Measurements from ENCODE around the gene GLT6D1.

Gene GLT6D1

DNA sequence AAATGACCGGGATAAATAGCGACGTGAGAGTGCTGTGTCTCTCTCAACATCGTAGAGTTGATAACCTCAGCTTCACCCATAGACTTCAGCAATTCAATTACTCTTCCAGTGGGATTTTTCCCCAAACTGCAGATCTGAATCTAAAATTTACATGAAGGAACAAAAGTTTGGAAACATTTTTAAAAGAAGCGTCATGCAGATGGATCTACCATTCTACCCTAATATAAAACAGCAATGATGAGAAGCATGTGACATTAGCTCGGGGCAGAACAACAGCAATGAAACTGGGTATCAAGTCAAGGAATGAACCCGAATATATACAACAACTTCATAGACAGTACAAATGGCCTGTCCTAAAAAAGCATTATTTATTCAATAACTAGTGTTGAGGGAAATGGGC is 18.8 kb downstream of the GLT6D1 start:
- no peak for DNase-seq

DNA sequence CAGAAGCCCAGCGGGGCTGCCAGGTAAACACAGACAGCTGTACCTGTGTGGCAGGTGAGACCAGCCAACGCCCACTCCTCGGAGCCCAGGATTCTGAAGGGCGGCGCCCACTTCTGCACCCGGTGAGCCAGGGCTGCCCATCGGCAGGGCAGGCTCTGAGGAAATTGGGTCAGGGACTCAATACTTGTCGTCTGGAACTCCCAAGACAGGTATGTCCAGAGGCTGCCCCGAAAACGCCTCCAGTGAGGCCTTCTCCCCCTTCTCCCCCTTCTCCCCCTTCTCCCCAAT is 19.8 kb downstream of the GLT6D1 start:
- DNase-seq, result no peak

DNA sequence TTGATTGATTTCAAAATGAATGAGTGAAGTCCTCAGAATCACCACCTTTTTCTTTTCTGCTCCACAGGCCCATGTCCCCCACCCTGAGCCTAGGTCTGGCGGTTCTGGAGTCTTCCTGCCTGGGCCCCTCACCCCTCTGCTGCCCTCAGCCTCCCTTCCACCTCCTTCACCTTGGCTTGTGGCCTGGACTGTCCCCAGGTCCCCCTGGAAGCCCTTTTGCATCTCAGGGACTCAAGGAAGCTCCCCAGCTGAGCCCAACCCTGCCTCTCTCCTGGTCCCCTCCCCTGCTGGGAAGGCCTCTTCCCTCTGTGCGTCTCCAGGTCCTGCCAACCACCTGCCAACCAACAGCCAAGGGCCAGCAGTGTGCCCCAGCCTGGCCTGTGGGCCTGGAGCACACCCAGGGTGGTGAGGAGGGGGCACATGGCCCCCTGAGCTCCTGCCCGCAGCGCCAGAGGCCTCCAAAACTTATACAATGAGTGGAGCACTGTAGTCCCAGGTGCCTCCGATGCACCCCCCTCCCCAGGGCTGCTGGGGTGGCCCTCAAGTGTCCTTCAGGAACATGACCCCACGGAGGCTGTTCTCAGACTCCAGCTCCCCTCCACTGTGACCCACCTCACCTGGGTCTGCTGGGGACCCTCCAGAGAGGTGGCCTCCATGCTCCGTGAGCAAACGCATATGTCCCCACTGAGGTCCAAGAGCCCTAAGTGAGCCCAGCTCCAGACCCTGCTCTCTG is 20.3 kb downstream of the GLT6D1 start:
- DNase-seq, result no peak

DNA sequence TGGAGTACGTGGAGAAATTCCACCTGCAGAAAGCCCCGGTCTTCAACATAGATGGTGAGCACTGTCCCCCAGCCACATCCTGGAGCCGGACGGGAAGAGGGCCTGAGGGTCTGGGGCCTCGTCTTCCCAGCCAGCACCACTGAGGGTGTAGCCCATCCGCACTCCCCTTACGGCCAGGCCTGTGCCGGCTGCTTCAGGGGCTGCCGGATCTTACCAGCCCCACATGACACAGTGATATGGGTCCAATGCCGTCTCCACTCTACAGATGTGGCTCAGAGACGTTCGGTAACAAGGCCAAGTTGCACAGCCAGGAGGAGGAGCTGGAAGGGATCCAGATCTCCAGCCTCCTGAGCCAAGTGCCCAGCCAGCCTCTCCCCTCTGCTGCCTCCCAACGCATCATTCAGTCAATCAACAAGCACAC is 21.3 kb downstream of the GLT6D1 start:
- no peak for DNase-seq

DNA sequence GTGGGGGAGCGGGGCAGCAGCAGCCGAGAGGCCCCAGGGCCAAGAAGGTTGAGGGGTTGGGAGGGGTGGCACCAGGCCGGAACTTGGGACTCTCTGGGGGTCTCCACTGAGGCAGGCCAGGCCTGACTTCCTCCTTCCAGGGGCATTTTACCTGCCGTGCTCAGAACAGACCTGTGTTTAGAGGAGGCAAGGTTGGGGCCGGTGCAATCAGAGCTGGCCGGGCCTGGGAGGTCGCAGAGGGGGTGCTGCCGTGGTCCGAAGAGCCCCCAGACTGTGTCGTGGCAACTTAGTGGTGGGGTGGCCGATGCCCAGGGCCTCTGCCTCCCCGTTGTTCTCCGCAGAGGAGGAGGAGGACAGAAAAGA is 21.8 kb downstream of the GLT6D1 start:
- no peak for DNase-seq

DNA sequence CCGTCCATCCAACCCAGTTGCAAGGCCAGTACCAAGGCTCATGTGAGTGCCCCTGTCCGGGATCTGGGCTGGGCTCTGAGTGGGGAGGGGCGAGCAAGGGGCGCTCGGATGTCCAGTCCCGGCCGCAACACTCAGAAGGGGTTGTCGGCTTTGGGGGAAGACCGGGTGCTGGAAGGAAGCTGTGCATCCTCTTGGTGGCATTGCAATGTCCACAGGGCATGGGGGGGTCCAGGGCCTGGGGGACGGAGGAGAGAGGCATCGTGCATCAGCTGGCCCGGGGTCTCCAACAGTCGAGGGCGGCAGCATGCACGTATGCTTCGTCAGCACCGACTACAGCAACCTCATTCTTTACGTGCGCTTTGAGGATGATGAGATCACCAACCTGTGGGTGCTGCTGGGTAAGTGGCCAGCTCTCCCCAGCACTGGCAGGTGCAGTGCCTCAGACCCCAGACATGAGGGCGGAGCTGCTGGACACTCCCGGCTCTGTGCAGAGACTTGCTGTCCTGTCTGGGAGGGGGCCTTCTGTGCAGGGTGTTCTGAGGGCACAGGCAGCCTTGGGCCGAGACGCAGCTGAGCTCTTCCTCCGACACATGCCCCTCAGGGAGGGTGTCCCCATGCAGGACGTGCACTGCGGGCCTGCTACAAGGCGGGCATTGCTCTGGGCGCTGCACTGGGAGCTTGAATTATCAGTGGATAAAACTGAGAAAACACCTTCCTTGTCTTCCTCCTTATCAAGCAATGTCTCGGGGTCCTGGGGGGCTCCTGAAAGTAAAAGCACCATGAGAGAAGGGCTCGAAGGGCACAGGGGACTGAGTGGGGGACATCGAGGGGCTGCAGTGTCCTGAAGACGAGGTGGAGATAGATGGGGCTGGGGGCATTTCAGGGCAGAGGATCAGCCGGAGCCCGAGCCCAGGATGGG is 22.5 kb downstream of the GLT6D1 start:
- DNase-seq, result no peak

DNA sequence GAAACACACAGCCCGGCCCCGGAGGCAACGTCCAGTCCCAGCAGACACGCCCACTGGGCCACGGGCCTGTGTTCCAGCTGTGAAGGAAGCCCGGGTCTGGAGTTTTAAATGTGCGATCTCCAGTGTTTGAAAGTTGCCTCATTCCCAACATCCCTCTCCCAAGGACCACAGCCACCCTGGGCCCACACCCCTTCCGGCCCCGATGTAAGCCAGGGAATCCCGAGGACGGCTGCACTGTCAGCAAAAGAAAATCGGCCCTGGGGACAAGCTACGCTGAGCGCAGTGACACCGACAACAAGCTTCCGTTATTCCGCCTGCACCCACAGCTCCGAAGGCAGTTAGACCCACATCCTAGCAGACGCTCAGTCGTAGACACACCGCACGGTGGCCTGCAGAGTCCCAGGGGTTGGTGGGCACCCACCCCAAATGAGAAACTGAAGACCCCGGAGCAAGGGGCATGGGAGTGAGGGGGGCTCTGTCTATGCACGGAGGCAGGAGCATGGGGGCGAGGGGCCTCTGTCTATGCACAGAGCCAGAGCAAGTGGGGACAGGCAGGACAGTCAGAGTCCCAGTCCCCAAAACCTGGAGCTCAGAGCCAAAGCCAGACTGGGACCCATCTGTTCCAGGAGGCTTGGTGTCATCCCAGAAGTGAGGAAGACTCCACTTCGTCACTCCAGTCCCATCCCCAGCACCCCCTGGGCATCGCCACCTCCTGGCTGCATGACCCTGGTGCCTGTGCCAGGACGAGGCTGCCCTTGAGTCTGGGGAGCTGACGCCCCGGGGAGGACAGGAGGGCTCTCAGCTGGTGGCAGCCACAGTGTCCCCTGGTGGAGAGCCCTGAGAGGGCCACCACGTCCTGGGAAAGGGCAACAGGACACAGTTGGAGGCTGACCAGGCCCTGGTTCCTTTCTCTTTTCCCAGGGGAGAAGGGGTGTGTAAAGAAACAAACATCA is 23.4 kb downstream of the GLT6D1 start:
- no peak for DNase-seq

DNA sequence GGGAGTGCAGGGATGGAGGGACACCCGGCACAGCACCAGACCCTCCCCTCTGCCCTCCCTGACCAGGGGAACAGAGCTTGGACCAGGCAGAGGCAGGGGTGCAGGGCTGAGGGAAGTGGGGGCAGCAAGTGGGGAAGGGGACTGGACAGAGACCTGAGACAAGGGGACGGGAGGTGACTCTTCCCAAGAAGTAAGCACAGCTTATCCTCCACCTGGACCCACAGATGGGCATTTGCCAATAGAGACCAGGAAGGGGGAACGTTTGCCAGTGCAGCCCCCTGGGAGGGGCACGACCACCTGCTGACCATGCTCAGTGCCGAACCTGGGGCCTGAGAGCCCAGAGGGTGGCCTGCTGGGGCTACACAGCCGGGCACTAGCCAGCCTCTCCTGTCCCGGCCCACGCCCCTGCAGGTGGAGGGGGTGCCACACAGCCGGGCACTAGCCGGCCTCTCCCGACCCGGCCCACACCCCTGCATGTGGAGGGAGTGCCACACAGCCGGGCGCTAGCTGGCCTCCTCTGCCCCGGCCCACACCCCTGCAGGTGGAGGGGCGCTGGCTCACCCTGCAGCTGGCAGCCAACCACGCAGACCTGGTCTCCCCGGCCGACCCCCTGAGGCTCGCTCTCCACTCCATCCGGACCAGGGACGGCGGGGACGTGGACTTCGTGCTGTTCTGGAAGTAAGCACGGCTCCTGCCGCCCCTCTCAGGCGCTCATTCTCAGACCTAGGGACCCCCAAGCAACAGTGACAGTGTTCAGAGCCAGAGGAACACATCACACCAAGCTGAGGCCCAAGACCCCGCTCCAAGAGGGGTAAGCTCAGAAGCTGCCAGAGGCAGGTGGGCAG is 24.3 kb downstream of the GLT6D1 start:
- no peak for DNase-seq

DNA sequence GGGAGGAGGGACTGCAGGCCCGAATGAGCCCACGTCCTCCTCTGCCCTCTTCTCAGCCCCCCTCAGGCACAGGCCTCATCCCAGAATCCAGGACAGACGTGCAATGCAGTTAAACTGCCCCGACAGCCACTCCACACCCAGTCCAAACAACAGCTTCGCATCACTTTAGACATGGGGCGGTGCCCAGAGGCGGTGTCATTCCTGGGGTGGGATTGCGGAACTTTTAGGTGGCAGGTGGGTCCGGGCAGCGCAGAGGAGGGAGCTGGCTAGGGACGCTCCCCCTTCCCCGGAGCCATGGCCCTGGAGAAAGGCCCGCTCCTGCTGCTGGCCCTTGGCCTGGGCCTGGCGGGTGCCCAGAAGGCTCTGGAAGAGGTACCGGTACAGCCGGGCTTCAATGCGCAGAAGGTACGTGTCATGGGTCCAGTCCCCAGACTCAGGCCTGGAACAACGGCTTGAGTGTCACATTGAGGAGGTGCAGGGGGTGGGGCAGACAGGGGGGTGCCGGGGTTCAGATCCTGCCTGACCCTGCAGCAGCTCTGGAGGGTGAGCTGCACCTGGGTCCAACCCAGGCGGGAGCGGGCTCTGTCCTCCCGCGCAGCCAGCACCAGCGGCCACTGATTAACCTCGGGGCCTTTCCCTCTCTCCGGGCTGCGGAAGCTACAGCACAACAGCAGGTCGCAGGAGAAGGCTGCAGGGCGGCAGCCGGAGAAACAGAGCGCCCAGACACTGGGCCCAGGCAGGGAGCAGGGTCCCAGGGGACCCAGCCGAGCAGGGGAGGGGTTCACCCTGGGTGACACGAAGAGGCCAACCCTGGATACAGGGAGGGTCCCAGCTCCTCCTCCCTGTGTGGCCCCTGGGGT is 25.2 kb downstream of the GLT6D1 start:
- DNase-seq, result no peak

DNA sequence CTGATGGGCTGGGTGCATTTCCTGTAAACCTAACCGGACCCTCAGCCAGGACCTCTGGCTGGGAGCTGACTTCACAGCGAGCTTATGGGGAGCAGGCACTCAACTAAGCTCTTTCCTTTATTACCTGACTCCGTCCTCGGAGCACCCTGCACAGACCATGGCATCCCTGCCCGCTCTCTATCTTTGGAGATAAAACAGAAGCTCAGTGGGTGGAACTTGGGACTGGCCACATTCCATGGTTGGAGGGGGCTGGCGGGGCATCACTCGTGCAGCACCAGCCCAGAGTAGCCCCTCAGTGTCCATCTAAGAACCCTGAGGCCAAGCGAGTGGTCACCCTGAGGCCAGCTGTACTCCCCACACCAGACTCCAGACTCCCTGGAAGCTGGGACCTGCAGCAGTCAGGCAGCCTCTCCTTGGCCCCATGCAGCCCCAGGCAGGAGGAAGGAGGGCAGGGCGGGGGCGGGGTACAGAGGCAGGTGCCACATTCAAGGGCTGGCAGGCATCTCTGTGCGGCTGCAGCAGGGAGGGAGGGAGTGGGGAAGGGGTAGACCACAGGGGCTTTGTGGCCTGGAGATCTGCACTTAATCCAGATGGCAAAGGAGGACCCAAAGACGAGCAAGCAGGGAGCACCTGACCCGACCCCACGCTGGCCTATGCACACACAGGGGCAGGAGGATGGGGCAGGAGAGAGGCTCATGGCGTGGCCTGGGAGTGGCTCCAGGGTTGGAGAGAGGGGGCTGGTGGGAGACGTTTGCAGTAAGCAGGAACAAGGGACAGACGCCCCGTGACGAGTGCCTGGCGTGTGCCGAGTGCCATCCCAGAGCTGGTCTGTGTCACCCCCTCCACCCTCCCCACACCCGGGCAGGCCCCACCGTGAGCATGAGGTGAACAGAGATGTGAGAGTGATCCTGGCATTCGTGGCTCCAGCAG is 26.1 kb downstream of the GLT6D1 start:
- no peak for DNase-seq

DNA sequence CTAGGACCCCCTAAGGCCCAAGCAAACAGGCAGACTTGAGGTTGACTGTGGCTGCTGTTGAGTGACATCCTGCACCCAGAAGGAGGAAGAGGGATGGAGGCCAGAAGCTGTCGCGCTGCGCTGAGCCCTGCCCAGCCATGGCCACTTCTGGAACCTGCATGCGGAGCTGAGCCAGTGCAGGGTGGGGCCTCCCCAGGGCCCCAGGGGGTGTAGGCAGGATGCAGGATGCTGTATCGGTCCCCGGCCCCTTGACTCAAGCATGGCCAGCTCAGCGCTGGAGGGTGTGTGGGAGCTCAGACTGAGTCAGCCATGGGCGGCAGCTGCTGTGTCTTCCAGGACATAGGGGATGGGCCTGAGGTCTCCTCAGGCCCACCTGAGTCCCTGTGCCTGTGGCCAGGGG is 26.9 kb downstream of the GLT6D1 start:
- no peak for DNase-seq

DNA sequence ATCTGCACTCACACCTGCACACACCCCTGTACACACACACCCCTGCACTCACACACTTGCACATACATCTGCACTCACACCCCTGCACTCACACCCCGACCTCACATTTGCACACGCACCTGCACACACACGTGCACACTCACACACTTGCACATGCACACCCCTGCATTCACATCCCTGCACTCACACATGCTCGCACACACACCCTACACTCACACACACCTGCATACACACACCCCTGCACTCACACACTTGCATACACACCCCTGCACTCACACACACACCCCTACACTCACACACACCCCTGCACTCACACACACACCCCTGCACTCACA is 27.5 kb downstream of the GLT6D1 start:
- no peak for DNase-seq

DNA sequence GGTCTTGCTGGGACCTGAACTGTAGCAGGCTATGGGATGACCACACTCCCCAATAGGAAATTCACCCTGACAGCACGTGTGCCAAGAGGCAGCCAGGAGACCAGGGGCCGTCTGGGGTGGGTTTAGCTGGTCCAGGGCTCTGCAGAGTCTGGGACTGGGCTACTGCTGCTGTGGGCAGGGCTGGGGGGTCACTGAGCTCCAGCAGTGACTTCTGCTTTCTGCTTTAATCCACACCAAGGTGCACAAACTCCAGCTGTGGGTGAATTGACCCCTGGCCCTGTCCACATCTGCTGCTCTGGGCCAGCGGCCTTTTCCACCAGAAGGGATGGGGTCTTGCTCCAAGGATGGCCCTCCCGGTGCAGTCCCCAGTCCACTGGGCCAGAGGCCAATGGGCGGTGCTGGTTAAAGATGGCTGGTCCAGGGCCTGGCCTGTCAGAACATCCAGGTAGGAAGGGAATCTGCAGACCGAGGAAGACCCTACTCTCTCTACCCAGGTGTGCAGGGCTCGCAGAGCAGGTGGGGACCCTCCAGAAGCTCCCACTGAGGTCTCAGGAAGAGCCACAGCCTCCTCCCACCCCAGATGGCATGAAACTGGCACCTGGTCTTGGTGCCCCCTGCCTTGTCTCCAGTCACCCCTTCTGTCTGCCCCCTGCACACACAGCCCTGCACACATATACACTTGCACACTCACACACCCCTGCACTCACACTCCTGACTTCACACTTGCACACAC is 28.0 kb downstream of the GLT6D1 start:
- DNase-seq, result no peak

DNA sequence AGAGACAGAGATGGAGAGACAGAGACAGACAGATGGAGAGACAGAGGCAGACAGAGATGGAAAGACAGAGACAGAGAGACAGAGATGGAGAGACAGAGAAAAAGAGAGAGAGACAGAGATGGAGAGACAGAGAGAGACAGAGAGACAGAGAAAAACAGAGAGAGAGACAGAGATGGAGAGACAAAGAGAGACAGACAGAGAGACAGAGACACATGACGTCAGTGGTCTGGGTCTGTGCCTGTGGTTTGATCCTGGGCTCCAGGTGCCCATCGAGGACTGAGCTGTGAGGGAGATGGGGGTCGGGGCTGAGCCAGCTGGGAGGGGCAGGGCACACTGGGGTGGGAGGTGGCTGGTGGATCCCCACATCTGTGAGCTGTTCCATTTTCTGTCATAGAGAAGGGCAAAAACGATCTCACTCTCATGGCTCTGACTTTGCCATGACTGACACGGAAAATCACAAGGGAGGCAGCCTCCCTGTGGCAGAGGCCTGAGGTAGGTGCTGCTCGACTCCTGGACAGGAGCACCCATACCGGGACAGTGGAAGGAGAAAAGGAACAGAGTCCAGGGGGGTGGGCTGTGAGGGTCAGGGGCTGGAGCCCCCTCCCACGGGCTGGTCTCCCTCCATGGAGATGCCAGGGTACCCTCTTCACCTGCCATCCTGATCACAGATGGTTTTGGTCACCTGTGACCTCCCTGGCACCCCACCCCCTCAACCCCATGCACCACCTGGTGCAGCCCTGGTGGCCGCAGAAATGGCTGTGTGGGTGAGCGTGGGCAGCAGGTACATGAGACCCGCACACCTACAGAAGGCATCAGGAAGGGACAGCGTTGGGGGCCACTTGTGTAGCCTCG is 28.8 kb downstream of the GLT6D1 start:
- no peak for DNase-seq

DNA sequence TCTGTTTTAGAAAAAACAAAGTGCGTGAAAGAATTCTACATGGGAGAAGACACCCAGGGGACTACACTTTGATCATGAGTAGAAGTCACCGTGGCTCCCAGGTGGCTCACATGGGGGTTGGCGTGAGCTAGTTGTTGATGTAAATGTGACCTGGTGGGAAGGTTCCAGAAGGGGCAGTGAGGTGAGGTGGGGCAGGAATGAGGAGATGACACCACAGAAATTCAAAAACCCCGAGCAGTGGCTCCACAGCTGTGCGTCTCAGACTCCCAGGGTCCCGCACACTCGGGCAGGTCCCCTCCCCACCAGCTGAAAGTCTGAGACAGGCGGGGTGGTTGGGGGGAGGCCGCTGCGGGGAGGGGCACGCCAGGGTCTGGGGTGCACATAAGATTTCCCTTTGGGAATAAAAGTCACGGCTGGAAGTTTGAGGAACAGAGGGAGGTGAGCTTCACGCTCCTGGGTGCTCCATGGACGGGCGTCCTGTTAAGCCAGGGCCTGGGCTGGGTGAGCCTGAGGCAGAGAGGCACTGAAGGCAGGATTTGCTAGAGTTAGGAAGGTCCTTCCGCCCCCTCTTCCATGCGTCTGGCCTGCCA is 29.9 kb downstream of the GLT6D1 start:
- no peak for DNase-seq

DNA sequence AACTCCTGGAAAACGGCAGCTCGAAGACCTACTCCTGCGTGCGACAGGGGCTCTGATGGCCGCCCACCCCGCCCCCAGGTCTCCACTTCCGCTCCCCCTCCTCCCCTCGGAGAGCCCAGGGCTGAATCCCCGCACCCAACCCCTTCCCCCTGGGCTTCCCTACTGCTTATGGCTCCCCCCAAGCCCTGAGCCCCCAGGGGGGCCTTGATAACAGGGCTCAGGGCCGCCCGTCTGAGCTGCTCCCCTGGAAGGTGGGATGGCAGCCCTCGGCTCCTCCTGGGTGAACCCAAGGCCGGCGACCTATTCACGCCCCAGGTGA is 30.4 kb downstream of the GLT6D1 start:
- DNase-seq, result no peak

DNA sequence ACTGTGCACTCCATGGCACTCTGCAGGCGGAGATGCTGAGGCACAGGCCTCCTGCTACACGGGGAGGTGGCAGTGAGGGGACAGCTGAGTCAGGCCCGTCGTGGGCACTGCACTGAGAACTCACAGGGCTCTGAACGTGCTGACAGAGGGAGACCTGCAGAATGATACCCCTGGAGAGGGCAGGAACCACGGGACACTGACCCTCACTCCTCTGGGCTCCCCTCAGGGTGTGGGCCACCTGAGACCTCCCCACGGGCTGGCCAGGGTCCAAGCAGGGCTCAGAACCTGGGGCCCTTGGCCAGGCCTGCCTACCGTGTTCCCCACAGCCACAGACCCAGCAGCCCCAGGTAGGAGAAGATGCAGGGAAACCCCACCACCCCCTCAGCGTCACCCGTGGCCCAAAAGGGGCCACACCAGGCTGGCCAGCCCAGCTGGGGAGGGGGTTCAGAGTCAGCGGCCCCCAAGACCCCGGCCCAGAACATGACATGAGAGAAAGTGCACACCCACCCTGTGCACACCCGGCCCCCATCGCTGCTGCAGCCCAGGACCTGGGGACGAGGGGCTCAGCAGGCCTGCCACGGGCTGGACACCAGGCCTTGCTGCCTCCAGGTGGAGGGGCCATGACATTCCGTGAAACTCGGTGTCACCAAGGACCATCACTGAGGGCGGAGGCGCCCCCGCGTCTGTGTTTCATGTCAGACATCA is 30.9 kb downstream of the GLT6D1 start:
- DNase-seq, result no peak

Data from activated CD8-positive, alpha-beta memory T cell treated with anti-CD3 and anti-CD28 coated beads, Interleukin-2, amount 50 U/mL, for 4 hours (primary cell).